ENCODE results near the gene DOK5. TPM values are rescaled to one million over a fixed set of nuclear protein-coding genes. Genes with fewer than 3 reads are reported as not detected.

The DOK5 gene
- total and polyA plus RNA-seq, 9 of the 15 experiments (the other 6 are each of a cell fraction or from before 2014, with no cell fraction given) = not detected

- no peaks in the 10 kb centered on the region for H3K79me2 ChIP-seq (ENCODE audit: control insufficient read depth, insufficient read depth, low read length)
- no peak overlapping the region for H3K27ac ChIP-seq (ENCODE audit: extremely low read depth, low read depth, low read length)
- H3K27me3 ChIP-seq (ENCODE audit: control insufficient read depth in 2 of 2, insufficient read depth in 2 of 2, low read length in 2 of 2) = no peaks in the 10 kb centered on the region
- H3K4me3 ChIP-seq = no peak overlapping the region
- in situ Hi-C loops (cut with MboI) (no loop called here), intact Hi-C loops (cut with micrococcal nuclease) (no loop called here)
- no peaks in the 10 kb centered on the region for H3K9me1 ChIP-seq (ENCODE audit: control insufficient read depth, insufficient read depth, low read length)
- H3K36me3 ChIP-seq (ENCODE audit: control insufficient read depth, insufficient read depth, low read length) = no peaks in the 10 kb centered on the region
- H3K9me3 ChIP-seq (replicated peaks; ENCODE audit: control insufficient read depth, insufficient read depth, low read depth, low read length) = no peaks in the 10 kb centered on the region
- H3K4me1 ChIP-seq (replicated peaks in 1 of 2; ENCODE audit: control insufficient read depth in 2 of 2, insufficient read depth in 2 of 2, low read length in 2 of 2) = no peaks in the 10 kb centered on the region
- H3K9ac ChIP-seq (ENCODE audit: insufficient read depth in 1 of 2, low read depth in 2 of 2, low read length in 2 of 2) = no peak overlapping the region
- no peaks in the 10 kb centered on the region for H4K20me1 ChIP-seq (replicated peaks; ENCODE audit: control insufficient read depth, insufficient read depth, low read length)
- DNase-seq (ENCODE audit: extremely low read depth in 1 of 4, low spot score in 3 of 4) (no peak), FAIRE-seq (no peak), ATAC-seq (no peak)
- no peak overlapping the region for H3K4me2 ChIP-seq (ENCODE audit: insufficient read depth, low read length)
- CTCF ChIA-PET (ENCODE audit: low intra/inter-chr PET ratio) = no interaction called here
- POLR2A ChIA-PET = interaction anchor here (0.7 kb wide), 1 partner anchor 359 kb away, joined by 3 read pairs; no protein-coding TSS in a partner anchor
- no TSS peak for BruUV-seq (replicated peaks)
- H2AFZ ChIP-seq (ENCODE audit: low read depth, low read length) = no peak overlapping the region
- 3% methylated on average over 5 of the region's 5 CpGs for WGBS (ENCODE audit: insufficient coverage, low coverage, missing lambda C conversion rate)
- TF ChIP-seq HNRNPH1 (optimal IDR thresholded peaks at IDR 0.05; ENCODE audit: low read depth, low read length) = no peak
- TF ChIP-seq ELF4 (CRISPR knock-in tag; IDR thresholded peaks at IDR 0.05) = no peak
- no peak for TF ChIP-seq MBD1 (CRISPR knock-in tag; IDR thresholded peaks at IDR 0.05)
- TF ChIP-seq BRF2 (IDR thresholded peaks at IDR 0.05; ENCODE audit: borderline replicate concordance, insufficient read depth, insufficient read length) = no peak
- no peak for TF ChIP-seq ZFP30 (CRISPR knock-in tag; IDR thresholded peaks at IDR 0.05; ENCODE audit: borderline replicate concordance)
- no peak for TF ChIP-seq ZNF79 (CRISPR knock-in tag; IDR thresholded peaks at IDR 0.05; ENCODE audit: low read depth)
- TF ChIP-seq ZNF143 (CRISPR knock-in tag; IDR thresholded peaks at IDR 0.05) = no peak
- TF ChIP-seq ZHX1 (conservative IDR thresholded peaks at IDR 0.05; ENCODE audit: low read length) = no peak
- TF ChIP-seq SOX6 (IDR thresholded peaks at IDR 0.05) = no peak
- TF ChIP-seq NR3C1 (CRISPR knock-in tag; IDR thresholded peaks at IDR 0.05) = no peak
- TF ChIP-seq ETV6 (IDR thresholded peaks at IDR 0.05; ENCODE audit: borderline replicate concordance in 1 of 2, low read depth in 2 of 2, low read length in 1 of 2) = no peak
- TF ChIP-seq ETV6 (CRISPR knock-in tag; IDR thresholded peaks at IDR 0.05; ENCODE audit: borderline replicate concordance) = no peak
- TF ChIP-seq HNRNPL (IDR thresholded peaks at IDR 0.05; ENCODE audit: low read depth, low read length) = no peak
- TF ChIP-seq CC2D1A (IDR thresholded peaks at IDR 0.05) = no peak
Measured at GRCh38 chr20:54620611-54621010, 145.2 kb downstream of the DOK5 start.

Data from K562 (cell line).